ENCODE data around the gene UBL5.
"Not testable (repeated sequence)": the region's sequence is repeated elsewhere in the genome, so short reads cannot be mapped to it uniquely, and the experiment has no call there.

The UBL5 gene

DNA sequence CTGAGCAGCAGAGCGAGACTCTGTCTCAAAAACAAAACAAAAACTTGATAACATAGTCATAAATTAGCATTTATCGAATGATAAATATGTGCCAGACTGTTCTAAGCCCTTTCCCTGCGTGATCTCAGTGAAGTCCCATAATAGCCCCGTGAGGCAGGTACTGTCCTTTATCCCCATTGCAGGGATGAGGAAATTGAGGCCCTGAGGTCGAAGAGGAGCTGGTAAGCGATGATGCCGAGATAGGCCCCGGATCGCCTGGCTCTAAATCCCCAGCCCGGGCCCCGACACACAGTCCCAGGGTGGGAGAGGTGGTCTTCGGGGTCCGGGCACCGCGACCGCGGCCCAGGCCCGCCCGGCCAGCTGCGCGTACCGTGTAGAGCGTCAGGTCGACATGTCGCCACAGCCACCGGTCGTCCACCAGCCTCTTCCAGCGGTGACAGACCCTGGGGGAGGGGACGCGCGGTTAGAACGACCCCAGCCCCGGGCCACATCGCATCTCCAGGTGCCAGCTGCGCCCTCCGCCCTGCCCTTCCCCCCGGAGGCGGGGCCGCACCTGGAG lies 9.5 kb upstream of the UBL5 start:
- Histone ChIP-seq H3K4me3 (replicated peaks; ENCODE audit: insufficient read depth, low read length) (peak overlapping the region; percentile 100), H3K27ac (replicated peaks) (peak overlapping the region; percentile 94), H3K27me3 (ENCODE audit: insufficient read depth, poor library complexity, severe bottlenecking) (no peaks in the 10 kb centered on the region)
- no peak for DNase-seq (ENCODE audit: low read depth in 1 of 2, low spot score in 1 of 2)
- no peak for TF ChIP-seq SPI1 (IDR thresholded peaks at IDR 0.05; ENCODE audit: borderline replicate concordance, low read depth)

DNA sequence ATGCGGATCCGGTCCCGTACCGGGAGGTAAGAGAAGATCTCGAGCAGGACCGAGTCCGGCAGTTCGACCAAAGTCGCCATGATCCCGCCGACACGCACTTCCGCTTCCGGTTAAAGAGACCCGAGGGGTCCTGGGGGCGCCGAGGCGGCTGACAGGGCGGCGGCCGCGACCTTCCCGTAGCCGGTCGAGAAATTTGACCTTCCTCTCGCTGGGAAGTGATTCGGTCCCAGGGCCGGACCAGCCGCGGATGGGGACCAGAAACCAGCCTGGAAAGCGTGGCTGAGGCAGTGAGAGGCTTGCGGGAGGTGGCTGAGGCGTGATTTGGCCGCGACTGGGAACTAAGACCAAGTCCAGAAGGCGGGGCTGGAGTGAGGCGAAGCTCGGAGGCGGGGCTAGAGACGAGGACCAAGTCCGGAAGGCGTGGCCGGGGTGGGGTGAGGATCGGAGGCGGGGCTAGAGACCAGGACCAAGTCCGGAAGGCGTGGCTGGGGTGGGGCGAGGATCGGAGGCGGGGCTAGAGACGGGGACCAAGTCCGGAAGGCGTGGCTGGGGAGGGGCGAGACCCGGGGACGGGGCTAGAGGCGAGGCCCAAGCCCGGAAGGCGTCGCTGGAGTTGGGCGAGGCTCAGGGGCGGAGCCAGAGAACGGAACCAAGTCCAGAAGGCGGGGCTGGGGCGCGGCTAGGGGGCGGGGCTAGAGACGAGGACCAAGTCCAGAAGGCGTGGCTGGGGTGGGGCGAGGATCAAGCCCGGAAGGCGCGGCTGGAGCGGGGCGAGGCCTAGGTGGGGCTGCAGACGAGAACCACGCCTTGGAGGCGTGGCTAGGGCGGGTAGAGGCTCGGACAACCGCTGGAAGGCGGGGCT lies 8.8 kb upstream of the UBL5 start, which contains the start of gene FBXL12:
TSS of gene FBXL12 (minus strand) at position 346 of the 862 bp plus-strand sequence. CDS start at position 80, 266 bp downstream.
- DNase-seq (ENCODE audit: low read depth in 1 of 2, low spot score in 1 of 2), result peak; percentile 99 to 100
- TF ChIP-seq POLR2AphosphoS5 (IDR thresholded peaks at IDR 0.05; ENCODE audit: low read depth) (peak; percentile 92), CTCF (IDR thresholded peaks at IDR 0.05; ENCODE audit: insufficient read depth, low read length) (no peak), REST (IDR thresholded peaks at IDR 0.05; ENCODE audit: insufficient replicate concordance, low read depth) (peak; percentile 68), GABPA (IDR thresholded peaks at IDR 0.05; ENCODE audit: low read depth) (peak; percentile 85), SPI1 (IDR thresholded peaks at IDR 0.05; ENCODE audit: borderline replicate concordance, low read depth) (peak; percentile 73; the same call in 1 of the 2 replicates)
- H3K27ac ChIP-seq (replicated peaks), result peak within 1 kb of the TSS; percentile 94
- peak within 1 kb of the TSS; percentile 100 for H3K4me3 ChIP-seq (replicated peaks; ENCODE audit: insufficient read depth, low read length)
- no peaks in the 10 kb centered on the region for H3K27me3 ChIP-seq (ENCODE audit: insufficient read depth, poor library complexity, severe bottlenecking)

- TF ChIP-seq GABPA (IDR thresholded peaks at IDR 0.05; ENCODE audit: low read depth) (no peak), SPI1 (IDR thresholded peaks at IDR 0.05; ENCODE audit: borderline replicate concordance, low read depth) (no peak), REST (IDR thresholded peaks at IDR 0.05; ENCODE audit: insufficient replicate concordance, low read depth) (no peak), CTCF (IDR thresholded peaks at IDR 0.05; ENCODE audit: insufficient read depth, low read length) (no peak), POLR2AphosphoS5 (IDR thresholded peaks at IDR 0.05; ENCODE audit: low read depth) (no peak)
- Histone ChIP-seq H3K27me3 (ENCODE audit: insufficient read depth, poor library complexity, severe bottlenecking) (no peaks in the 10 kb centered on the region), H3K27ac (replicated peaks) (0 out of 2 replicates have a peak overlapping the region, but pooled peaks have one; percentile 1), H3K4me3 (replicated peaks; ENCODE audit: insufficient read depth, low read length) (peak overlapping the region; percentile 39)
- DNase-seq (ENCODE audit: low read depth in 1 of 2, low spot score in 1 of 2), result no peak
These were observed 8.2 kb upstream of the UBL5 start for GRCh38 chr19:9819596-9819909.

DNA sequence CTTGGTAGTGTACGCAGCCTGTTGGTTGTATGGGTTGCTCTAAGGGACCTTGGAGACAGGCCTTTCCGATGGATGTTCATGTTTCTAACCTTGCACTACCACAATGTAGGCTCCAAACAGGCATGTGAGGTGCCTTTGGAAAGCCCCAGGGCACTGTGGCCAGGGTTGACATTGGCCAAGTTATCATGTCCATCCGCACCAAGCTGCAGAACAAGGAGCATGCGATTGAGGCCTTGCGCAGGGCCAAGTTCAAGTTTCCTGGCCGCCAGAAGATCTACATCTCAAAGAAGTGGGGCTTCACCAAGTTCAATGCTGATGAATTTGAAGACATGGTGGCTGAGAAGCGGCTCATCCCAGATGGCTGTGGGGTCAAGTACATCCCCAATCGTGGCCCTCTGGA lies 7.7 kb upstream of the UBL5 start:
- H3K27ac ChIP-seq (replicated peaks), result 0 out of 2 replicates have a peak overlapping the region, but pooled peaks have one; percentile 1
- not testable (repeated sequence) for H3K27me3 ChIP-seq (ENCODE audit: insufficient read depth, poor library complexity, severe bottlenecking); DNase-seq (ENCODE audit: low read depth in 1 of 2, low spot score in 1 of 2)
- peak overlapping the region; percentile 39 for H3K4me3 ChIP-seq (replicated peaks; ENCODE audit: insufficient read depth, low read length)
